C4-2B (cell line): Measurements from ENCODE around the gene GPR152.

Experiments
- CTCF ChIP-seq: fragments of 450-650 bp; conservative IDR thresholded peaks from 2 replicates; pipeline ENCODE4 v1.5.1; 2017; ENCODE audit warnings: mild to moderate bottlenecking
- ZFX ChIP-seq: fragments of 450-650 bp; IDR thresholded peaks from 2 replicates; pipeline ENCODE4 v1.6.1; 2017

DNA sequence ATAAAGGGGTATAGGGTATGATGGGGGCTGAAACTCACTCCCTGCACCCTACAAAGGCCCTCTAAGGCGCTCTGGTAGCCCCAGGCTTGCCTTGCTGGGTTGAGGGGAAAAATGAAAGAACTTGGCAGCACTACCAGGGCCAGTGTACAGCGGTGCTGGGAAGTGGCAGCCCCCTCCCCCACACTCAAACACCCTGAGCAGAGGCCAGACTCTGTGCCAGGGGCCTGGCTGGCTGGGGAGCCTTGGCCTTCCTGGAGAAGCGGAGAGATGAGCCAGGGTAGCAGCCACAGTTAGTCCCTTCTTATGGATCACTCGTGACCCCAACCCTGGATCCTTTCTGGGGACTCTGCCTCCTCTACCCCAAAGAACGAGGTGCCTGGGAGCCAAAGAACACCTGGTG lies 13.8 kb upstream of the GPR152 start:
- no peak for TF ChIP-seq CTCF
- no peak for TF ChIP-seq ZFX
